Activated CD8-positive, alpha-beta memory T cell treated with anti-CD3 and anti-CD28 coated beads, Interleukin-2, amount 10 ng/mL, durations not matched to agents 7 days and 5 days (primary cell): ENCODE measurements around the gene PACRG. TPM values are rescaled to one million over a fixed set of nuclear protein-coding genes. Genes with fewer than 3 reads are reported as not detected.

ENCODE experiments used
- ATAC-seq: fragments of 150-1000 bp; cut with Tn5 transposase; one replicate; pipeline ENCODE4 v1.10.0; 2021; ENCODE audit warnings: moderate library complexity
- CTCF ChIA-PET: fragments of 350-600 bp; sonication (Branson Sonifier 250); formaldehyde crosslinking; loops from one replicate; lab custom pipeline; 2021; ENCODE audit warnings: antibody characterized with exemption; lab: Charles Lee
- DNase-seq: peaks from one replicate; pipeline ENCODE4 v3.0.0-alpha.2; 2020
- H3K27ac Mint-ChIP-seq: one replicate; pipeline ENCODE4 v1.8.0; 2021; ENCODE audit warnings: mild to moderate bottlenecking, mixed read lengths
- H3K27me3 Mint-ChIP-seq: one replicate; pipeline ENCODE4 v1.8.0; 2021; ENCODE audit warnings: mixed read lengths
- H3K36me3 Mint-ChIP-seq: one replicate; pipeline ENCODE4 v1.8.0; 2021; ENCODE audit warnings: mild to moderate bottlenecking, mixed read lengths
- H3K4me1 Mint-ChIP-seq: one replicate; pipeline ENCODE4 v1.8.0; 2021; ENCODE audit warnings: mixed read lengths
- H3K4me3 Mint-ChIP-seq: one replicate; pipeline ENCODE4 v1.8.0; 2021; ENCODE audit warnings: mild to moderate bottlenecking, moderate library complexity, mixed read lengths
- H3K9me3 Mint-ChIP-seq: one replicate; pipeline ENCODE4 v1.8.0; 2022; ENCODE audit warnings: low read depth, mixed read lengths
- total RNA-seq, 2 experiments: library from RNA; stranded (reverse); gene quantifications; one replicate each; pipeline ENCODE4 v1.2.3, GENCODE V29; 2021

The PACRG gene
- total RNA-seq, 2 experiments from 2014 or later, result not detected

GRCh38 chr6:163008186-163008585 is 280.4 kb downstream of the PACRG start:
- ATAC-seq (no peak), DNase-seq (no peak)
- Mint-ChIP-seq H3K9me3 (peaks cover 2% of the 10 kb centered on the region), H3K27ac (no peak overlapping the region), H3K4me3 (no peak overlapping the region), H3K4me1 (no peaks in the 10 kb centered on the region), H3K36me3 (no peaks in the 10 kb centered on the region), H3K27me3 (no peaks in the 10 kb centered on the region)
- CTCF ChIA-PET, result no interaction called here

- Mint-ChIP-seq H3K9me3 (peaks cover 2% of the 10 kb centered on the region), H3K4me3 (no peak overlapping the region), H3K36me3 (no peaks in the 10 kb centered on the region), H3K4me1 (no peaks in the 10 kb centered on the region), H3K27ac (no peak overlapping the region), H3K27me3 (no peaks in the 10 kb centered on the region)
- no peak for DNase-seq
- no peak for ATAC-seq
- CTCF ChIA-PET, result no interaction called here
Measured at GRCh38 chr6:163008626-163009025, 280.9 kb downstream of the PACRG start.

- H3K4me3 Mint-ChIP-seq, result no peak overlapping the region
- ATAC-seq (no peak), DNase-seq (no peak)
- CTCF ChIA-PET, result no interaction called here
- no peak overlapping the region for H3K27ac Mint-ChIP-seq
- peaks cover 2% of the 10 kb centered on the region for H3K9me3 Mint-ChIP-seq
- no peaks in the 10 kb centered on the region for H3K27me3 Mint-ChIP-seq
- no peaks in the 10 kb centered on the region for H3K36me3 Mint-ChIP-seq
- no peaks in the 10 kb centered on the region for H3K4me1 Mint-ChIP-seq
Measured at GRCh38 chr6:163010145-163010544, 282.4 kb downstream of the PACRG start.

- DNase-seq (no peak), ATAC-seq (no peak)
- CTCF ChIA-PET, result no interaction called here
- H3K4me3 Mint-ChIP-seq, result no peak overlapping the region
- no peaks in the 10 kb centered on the region for H3K9me3 Mint-ChIP-seq
- H3K4me1 Mint-ChIP-seq, result no peaks in the 10 kb centered on the region
- H3K27me3 Mint-ChIP-seq, result no peaks in the 10 kb centered on the region
- H3K36me3 Mint-ChIP-seq, result no peaks in the 10 kb centered on the region
- H3K27ac Mint-ChIP-seq, result no peak overlapping the region
Measured at GRCh38 chr6:163014736-163015135, 287.0 kb downstream of the PACRG start.

- H3K36me3 Mint-ChIP-seq, result no peaks in the 10 kb centered on the region
- no peaks in the 10 kb centered on the region for H3K27me3 Mint-ChIP-seq
- peaks cover 6% of the 10 kb centered on the region for H3K9me3 Mint-ChIP-seq
- no peak overlapping the region for H3K27ac Mint-ChIP-seq
- ATAC-seq (no peak), DNase-seq (no peak)
- no peaks in the 10 kb centered on the region for H3K4me1 Mint-ChIP-seq
- H3K4me3 Mint-ChIP-seq, result no peak overlapping the region
- CTCF ChIA-PET, result no interaction called here
Measured at GRCh38 chr6:163017801-163018200, 290.0 kb downstream of the PACRG start.

GRCh38 chr6:163019926-163020325 is 292.2 kb downstream of the PACRG start:
- no peak for ATAC-seq
- no peak overlapping the region for H3K4me3 Mint-ChIP-seq
- no peaks in the 10 kb centered on the region for H3K36me3 Mint-ChIP-seq
- CTCF ChIA-PET, result no interaction called here
- DNase-seq, result no peak
- H3K4me1 Mint-ChIP-seq, result no peaks in the 10 kb centered on the region
- H3K27me3 Mint-ChIP-seq, result no peaks in the 10 kb centered on the region
- H3K9me3 Mint-ChIP-seq, result peaks cover 8% of the 10 kb centered on the region
- no peak overlapping the region for H3K27ac Mint-ChIP-seq

GRCh38 chr6:163021054-163021453 is 293.3 kb downstream of the PACRG start:
- no peaks in the 10 kb centered on the region for H3K36me3 Mint-ChIP-seq
- H3K27ac Mint-ChIP-seq, result no peak overlapping the region
- DNase-seq, result no peak
- H3K27me3 Mint-ChIP-seq, result no peaks in the 10 kb centered on the region
- H3K4me1 Mint-ChIP-seq, result no peaks in the 10 kb centered on the region
- H3K9me3 Mint-ChIP-seq, result peaks cover 8% of the 10 kb centered on the region
- no peak for ATAC-seq
- no peak overlapping the region for H3K4me3 Mint-ChIP-seq
- CTCF ChIA-PET, result no interaction called here

- no peak overlapping the region for H3K4me3 Mint-ChIP-seq
- no peaks in the 10 kb centered on the region for H3K36me3 Mint-ChIP-seq
- no peaks in the 10 kb centered on the region for H3K4me1 Mint-ChIP-seq
- CTCF ChIA-PET, result no interaction called here
- no peaks in the 10 kb centered on the region for H3K27me3 Mint-ChIP-seq
- DNase-seq, result no peak
- ATAC-seq, result no peak
- H3K27ac Mint-ChIP-seq, result no peak overlapping the region
- peaks cover 12% of the 10 kb centered on the region for H3K9me3 Mint-ChIP-seq
Measured at GRCh38 chr6:163023700-163024099, 295.9 kb downstream of the PACRG start.

GRCh38 chr6:163026893-163027292 is 299.1 kb downstream of the PACRG start:
- Mint-ChIP-seq H3K9me3 (peaks cover 6% of the 10 kb centered on the region), H3K4me1 (no peaks in the 10 kb centered on the region), H3K27ac (no peak overlapping the region), H3K36me3 (no peaks in the 10 kb centered on the region), H3K27me3 (no peaks in the 10 kb centered on the region), H3K4me3 (no peak overlapping the region)
- no peak for DNase-seq
- CTCF ChIA-PET, result no interaction called here
- ATAC-seq, result no peak

GRCh38 chr6:163030980-163031379 is 303.2 kb downstream of the PACRG start:
- no peak overlapping the region for H3K4me3 Mint-ChIP-seq
- no peak for DNase-seq
- no peaks in the 10 kb centered on the region for H3K36me3 Mint-ChIP-seq
- H3K9me3 Mint-ChIP-seq, result peaks cover 3% of the 10 kb centered on the region
- no peak for ATAC-seq
- no peak overlapping the region for H3K27ac Mint-ChIP-seq
- CTCF ChIA-PET, result no interaction called here
- no peaks in the 10 kb centered on the region for H3K4me1 Mint-ChIP-seq
- H3K27me3 Mint-ChIP-seq, result no peaks in the 10 kb centered on the region

- no peaks in the 10 kb centered on the region for H3K4me1 Mint-ChIP-seq
- CTCF ChIA-PET, result no interaction called here
- no peaks in the 10 kb centered on the region for H3K36me3 Mint-ChIP-seq
- H3K4me3 Mint-ChIP-seq, result no peak overlapping the region
- DNase-seq (no peak), ATAC-seq (no peak)
- H3K9me3 Mint-ChIP-seq, result peaks cover 4% of the 10 kb centered on the region
- no peak overlapping the region for H3K27ac Mint-ChIP-seq
- H3K27me3 Mint-ChIP-seq, result no peaks in the 10 kb centered on the region
Measured at GRCh38 chr6:163031931-163032330, 304.2 kb downstream of the PACRG start.

- no peak for DNase-seq
- ATAC-seq, result no peak
Measured at GRCh38 chr6:163036160-163036645, 308.4 kb downstream of the PACRG start.

GRCh38 chr6:163038317-163038716 is 310.5 kb downstream of the PACRG start:
- no peak for DNase-seq
- Mint-ChIP-seq H3K27ac (no peak overlapping the region), H3K27me3 (no peaks in the 10 kb centered on the region), H3K36me3 (no peaks in the 10 kb centered on the region), H3K4me1 (no peaks in the 10 kb centered on the region), H3K9me3 (peaks cover 5% of the 10 kb centered on the region), H3K4me3 (no peak overlapping the region)
- CTCF ChIA-PET, result no interaction called here
- no peak for ATAC-seq

More at GRCh38 chr6:163036160-163036645, 308.4 kb downstream of the PACRG start:
- no peaks in the 10 kb centered on the region for H3K36me3 Mint-ChIP-seq
- no peak overlapping the region for H3K27ac Mint-ChIP-seq
- peaks cover 2% of the 10 kb centered on the region for H3K9me3 Mint-ChIP-seq
- H3K4me3 Mint-ChIP-seq, result no peak overlapping the region
- no peaks in the 10 kb centered on the region for H3K27me3 Mint-ChIP-seq
- CTCF ChIA-PET, result no interaction called here
- H3K4me1 Mint-ChIP-seq, result no peaks in the 10 kb centered on the region

- Mint-ChIP-seq H3K27ac (no peak overlapping the region), H3K27me3 (no peaks in the 10 kb centered on the region), H3K9me3 (peaks cover 7% of the 10 kb centered on the region), H3K4me1 (no peaks in the 10 kb centered on the region), H3K4me3 (no peak overlapping the region), H3K36me3 (no peaks in the 10 kb centered on the region)
- ATAC-seq (no peak), DNase-seq (no peak)
- CTCF ChIA-PET, result no interaction called here
Measured at GRCh38 chr6:163048345-163048744, 320.6 kb downstream of the PACRG start.
